HG03103 (cell line): Measurements from ENCODE around the gene SMIM10.
"Not testable (repeated sequence)": the region's sequence is repeated elsewhere in the genome, so short reads cannot be mapped to it uniquely, and the experiment has no call there.

Experiments used
- ATAC-seq: cut with Tn5 transposase; IDR thresholded peaks from one replicate; pipeline ENCODE4 v1.9.1; 2021; ENCODE audit warnings: low read depth; ENCODE audit not compliant: unreplicated experiment

Gene SMIM10

GRCh38 chrX:135009838-135010237 lies 19.0 kb downstream of the SMIM10 start:
- no peak for ATAC-seq

- ATAC-seq: no peak
Measured at GRCh38 chrX:135010921-135011320, 20.1 kb downstream of the SMIM10 start.

GRCh38 chrX:135015523-135016245 lies 24.9 kb downstream of the SMIM10 start:
- no peak for ATAC-seq

- not testable (repeated sequence) for ATAC-seq
Measured at GRCh38 chrX:135019890-135020289, 29.1 kb downstream of the SMIM10 start.

GRCh38 chrX:135023791-135024190 lies 33.0 kb downstream of the SMIM10 start:
- not testable (repeated sequence) for ATAC-seq

- ATAC-seq: no peak
Measured at GRCh38 chrX:135024526-135024925, 33.7 kb downstream of the SMIM10 start.

GRCh38 chrX:135030207-135030963 lies 39.6 kb downstream of the SMIM10 start:
- ATAC-seq: not testable (repeated sequence)

- not testable (repeated sequence) for ATAC-seq
Measured at GRCh38 chrX:135041149-135042123, 50.6 kb downstream of the SMIM10 start.
